Caki2 (cell line): ENCODE measurements around the gene SUN3. TPM values are rescaled to one million over a fixed set of nuclear protein-coding genes. Genes with fewer than 3 reads are reported as not detected.

Source experiments
- DNase-seq: peaks from one replicate; pipeline ENCODE4 v3.0.0-alpha.2; 2015; ENCODE audit warnings: low read depth
- in situ Hi-C: cut with HindIII; loops from 2 replicates; pipeline ENCODE4 v1.10.0; 2016; ENCODE audit warnings: low sequenced_read_pairs, low pct_unique_long_range_greater_than_20kb, mixed read lengths
- total RNA-seq: library from RNA; depleted of rRNA; stranded (reverse); fragments of >200 nt; shearing (Covaris generic); gene quantifications from 2 replicates; pipeline ENCODE4 v1.2.3, GENCODE V29; 2014; ENCODE audit warnings: low replicate concordance; rRNA removed

SUN3 gene
- total RNA-seq, 1 experiment from 2014 or later, result not detected

DNA sequence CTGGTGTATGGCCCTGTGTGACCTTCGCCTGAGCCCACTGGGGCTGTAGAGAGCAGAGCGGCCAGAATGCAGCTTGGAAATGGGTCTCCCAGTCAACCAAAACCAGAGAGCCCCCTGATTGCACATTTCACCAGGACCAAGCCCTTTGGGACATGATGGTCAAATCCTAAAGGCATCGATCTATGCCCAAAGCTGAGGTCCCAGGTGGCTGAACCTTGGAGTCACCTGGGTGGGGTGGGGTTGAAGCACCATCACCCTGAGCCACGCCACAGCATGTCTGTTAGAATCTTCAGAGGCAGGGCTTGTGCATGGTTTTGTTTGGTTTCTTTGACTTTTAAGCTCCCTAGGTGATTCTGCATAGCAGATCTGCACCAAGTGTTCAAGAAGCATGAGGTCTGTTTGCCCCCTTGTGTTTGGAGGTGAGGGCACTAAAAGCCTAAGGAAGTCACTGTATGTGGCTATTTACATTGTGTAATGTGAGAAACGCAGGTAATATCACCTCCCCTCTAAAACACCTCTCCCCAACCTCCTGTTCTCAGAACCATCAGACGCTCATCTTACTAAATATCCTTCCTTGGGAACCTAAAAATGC is 90.2 kb downstream of the SUN3 start:
- no peak for DNase-seq
- in situ Hi-C loops, result no loop called here

DNA sequence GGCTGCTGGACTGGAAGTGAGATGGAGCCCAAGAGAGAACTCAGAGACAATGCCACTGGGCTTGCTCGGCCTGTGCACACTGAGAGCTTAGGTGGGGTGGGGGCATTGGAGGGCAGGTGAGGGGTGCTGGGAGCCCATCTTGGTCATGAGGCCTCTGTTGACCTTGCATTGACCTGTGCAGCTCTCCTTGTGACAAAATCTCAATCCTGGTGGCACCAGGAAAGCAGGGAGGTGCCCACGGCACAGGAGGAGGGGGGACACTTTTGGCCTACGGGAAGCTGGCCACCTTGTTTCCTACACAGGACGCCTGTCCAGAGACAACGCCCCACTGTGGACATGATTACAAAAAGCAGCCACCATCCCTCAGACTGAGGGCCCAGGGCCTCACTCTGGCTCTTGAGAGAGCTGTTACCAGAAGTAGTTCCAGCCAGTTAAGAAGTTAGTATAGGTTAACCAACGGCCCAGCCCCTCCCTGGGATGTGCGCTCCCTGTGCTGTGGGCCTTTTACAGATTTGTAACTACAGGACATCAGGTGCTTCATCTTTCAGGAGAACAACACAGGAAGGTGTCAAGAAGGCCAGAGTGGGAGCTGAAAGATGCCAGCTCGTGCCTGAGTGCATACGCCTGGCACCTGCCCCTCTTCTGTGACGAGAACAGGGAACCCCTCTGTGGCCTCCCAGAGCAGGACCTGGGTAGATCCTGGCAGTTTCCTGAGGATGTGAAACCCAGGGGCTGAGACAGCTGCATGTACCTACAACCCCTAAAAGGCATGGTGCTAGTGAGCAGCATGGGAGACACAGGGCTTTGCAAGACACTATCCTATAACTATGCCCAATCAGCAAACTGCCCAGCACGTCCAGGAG is 91.0 kb downstream of the SUN3 start:
- DNase-seq, result no peak
- in situ Hi-C loops, result no loop called here

Other genes with a start within 250 kb of the SUN3 start
- gene PKD1L1, start 80.6 kb downstream of the SUN3 start, total RNA-seq, result not detected in 2 replicates
- gene HUS1, start 49.5 kb downstream of the SUN3 start, total RNA-seq, result 5.1 and 8.7 TPM in 2 replicates
- gene C7orf57, start 6.4 kb upstream of the SUN3 start, total RNA-seq, result 0.26 and 1.6 TPM in 2 replicates
- gene UPP1, start 60.2 kb upstream of the SUN3 start, total RNA-seq, result 163 and 175 TPM in 2 replicates
- 2.8 and 6.3 TPM in 2 replicates for gene ABCA13, start 142.4 kb upstream of the SUN3 start, total RNA-seq